Type B pancreatic cell (in vitro differentiated cells): Measurements from ENCODE around the gene BTN3A1. TPM values are rescaled to one million over a fixed set of nuclear protein-coding genes. Genes with fewer than 3 reads are reported as not detected.

Experiments
- DNase-seq: peaks from one replicate; pipeline ENCODE4 v3.0.0; 2021; ENCODE audit warnings: mixed read lengths; ENCODE audit not compliant: unreplicated experiment; ENCODE audit errors: extremely low spot score
- H3K27ac Mint-ChIP-seq: 2 replicates; pipeline ENCODE4 v1.8.0; 2021; ENCODE audit warnings: mild to moderate bottlenecking, mixed read lengths
- H3K27me3 Mint-ChIP-seq: 2 replicates; pipeline ENCODE4 v1.8.0; 2021; ENCODE audit warnings: mixed read lengths
- H3K36me3 Mint-ChIP-seq: 2 replicates; pipeline ENCODE4 v1.8.0; 2021; ENCODE audit warnings: mixed read lengths
- H3K4me1 Mint-ChIP-seq: one replicate; pipeline ENCODE4 v1.8.0; 2021; ENCODE audit warnings: mixed read lengths; ENCODE audit not compliant: unreplicated experiment
- H3K4me3 Mint-ChIP-seq: 2 replicates; pipeline ENCODE4 v1.8.0; 2021; ENCODE audit warnings: mild to moderate bottlenecking, mixed read lengths
- H3K9me3 Mint-ChIP-seq: 2 replicates; pipeline ENCODE4 v1.8.0; 2021; ENCODE audit warnings: mixed read lengths
- CTCF ChIP-seq: fragments of 200-600 bp; sonication (generic); conservative IDR thresholded peaks from 2 replicates; pipeline ENCODE4 v1.5.0; 2021; ENCODE audit warnings: antibody characterized with exemption, mild to moderate bottlenecking
- total RNA-seq: library from RNA; stranded (reverse); gene quantifications from 2 replicates; pipeline ENCODE4 v1.2.1, GENCODE V29; 2021; ENCODE audit warnings: low replicate concordance

The BTN3A1 gene
- total RNA-seq, 1 donor from 2014 or later: 19.6 TPM

- Mint-ChIP-seq H3K36me3 (no peaks in the 10 kb centered on the region), H3K9me3 (no peaks in the 10 kb centered on the region), H3K27me3 (no peaks in the 10 kb centered on the region), H3K27ac (no peak overlapping the region), H3K4me1 (no peaks in the 10 kb centered on the region), H3K4me3 (no peak overlapping the region)
- no peak for TF ChIP-seq CTCF
- DNase-seq: no peak
These were observed 42.3 kb upstream of the BTN3A1 start for GRCh38 chr6:26359765-26360164.

- TF ChIP-seq CTCF: no peak
- DNase-seq: no peak
- Mint-ChIP-seq H3K27ac (no peak overlapping the region), H3K4me1 (no peaks in the 10 kb centered on the region), H3K27me3 (no peaks in the 10 kb centered on the region), H3K36me3 (no peaks in the 10 kb centered on the region), H3K4me3 (no peak overlapping the region), H3K9me3 (no peaks in the 10 kb centered on the region)
These were observed 41.3 kb upstream of the BTN3A1 start for GRCh38 chr6:26360451-26361416.

GRCh38 chr6:26361544-26361943, 40.5 kb upstream of the BTN3A1 start:
- no peak overlapping the region for H3K27ac Mint-ChIP-seq
- no peaks in the 10 kb centered on the region for H3K9me3 Mint-ChIP-seq
- H3K36me3 Mint-ChIP-seq: no peaks in the 10 kb centered on the region
- H3K4me3 Mint-ChIP-seq: no peak overlapping the region
- no peak for TF ChIP-seq CTCF
- no peak for DNase-seq
- H3K4me1 Mint-ChIP-seq: no peaks in the 10 kb centered on the region
- H3K27me3 Mint-ChIP-seq: no peaks in the 10 kb centered on the region

- no peak for DNase-seq
- Mint-ChIP-seq H3K27me3 (no peaks in the 10 kb centered on the region), H3K4me1 (no peaks in the 10 kb centered on the region), H3K27ac (no peak overlapping the region), H3K9me3 (no peaks in the 10 kb centered on the region), H3K4me3 (no peak overlapping the region), H3K36me3 (no peaks in the 10 kb centered on the region)
- TF ChIP-seq CTCF: no peak
These were observed 39.8 kb upstream of the BTN3A1 start for GRCh38 chr6:26362093-26362835.

GRCh38 chr6:26362836-26363220, 39.2 kb upstream of the BTN3A1 start:
- no peak overlapping the region for H3K27ac Mint-ChIP-seq
- no peaks in the 10 kb centered on the region for H3K36me3 Mint-ChIP-seq
- H3K4me3 Mint-ChIP-seq: no peak overlapping the region
- no peak for DNase-seq
- no peaks in the 10 kb centered on the region for H3K9me3 Mint-ChIP-seq
- no peak for TF ChIP-seq CTCF
- no peaks in the 10 kb centered on the region for H3K27me3 Mint-ChIP-seq
- no peaks in the 10 kb centered on the region for H3K4me1 Mint-ChIP-seq
